ENCODE data around the gene FMR1NB. TPM values are rescaled to one million over a fixed set of nuclear protein-coding genes. Genes with fewer than 3 reads are reported as not detected.

FMR1NB gene
- total and polyA plus RNA-seq, 9 of the 15 experiments (the other 6 are each of a cell fraction or from before 2014, with no cell fraction given): 2.3 to 13.2 (median 5.1) TPM

GRCh38 chrX:148051973-148052372, 70.8 kb downstream of the FMR1NB start:
- intact Hi-C loops (cut with micrococcal nuclease) (no loop called here), in situ Hi-C loops (cut with MboI) (no loop called here)
- H3K36me3 ChIP-seq (ENCODE audit: control insufficient read depth, insufficient read depth, low read length): no peaks in the 10 kb centered on the region
- H3K4me3 ChIP-seq: no peak overlapping the region
- ChIA-PET CTCF (ENCODE audit: low intra/inter-chr PET ratio) (no interaction called here), POLR2A (no interaction called here)
- no peaks in the 10 kb centered on the region for H4K20me1 ChIP-seq (replicated peaks; ENCODE audit: control insufficient read depth, insufficient read depth, low read length)
- no peaks in the 10 kb centered on the region for H3K4me1 ChIP-seq (replicated peaks in 1 of 2; ENCODE audit: control insufficient read depth in 2 of 2, insufficient read depth in 2 of 2, low read length in 2 of 2)
- no peaks in the 10 kb centered on the region for H3K9me3 ChIP-seq (replicated peaks; ENCODE audit: control insufficient read depth, insufficient read depth, low read depth, low read length)
- H3K9me1 ChIP-seq (ENCODE audit: control insufficient read depth, insufficient read depth, low read length): no peaks in the 10 kb centered on the region
- BruUV-seq (replicated peaks): no TSS peak
- H3K79me2 ChIP-seq (ENCODE audit: control insufficient read depth, insufficient read depth, low read length): no peaks in the 10 kb centered on the region
- H3K27ac ChIP-seq (ENCODE audit: extremely low read depth, low read depth, low read length): no peak overlapping the region
- H3K9ac ChIP-seq (ENCODE audit: insufficient read depth in 1 of 2, low read depth in 2 of 2, low read length in 2 of 2): no peak overlapping the region
- no peaks in the 10 kb centered on the region for H3K27me3 ChIP-seq (ENCODE audit: control insufficient read depth in 2 of 2, insufficient read depth in 2 of 2, low read length in 2 of 2)
- FAIRE-seq (no peak), ATAC-seq (no peak), DNase-seq (ENCODE audit: extremely low read depth in 1 of 4, low spot score in 3 of 4) (no peak)
- no peak overlapping the region for H2AFZ ChIP-seq (ENCODE audit: low read depth, low read length)
- H3K4me2 ChIP-seq (ENCODE audit: insufficient read depth, low read length): no peak overlapping the region
- WGBS (ENCODE audit: insufficient coverage, low coverage, missing lambda C conversion rate): 4% methylated on average over 20 of the region's 35 CpGs
- TF ChIP-seq MYC (IDR thresholded peaks at IDR 0.05; ENCODE audit: low read depth, low read length): no peak
- no peak for TF ChIP-seq MYC (CRISPR knock-in tag; IDR thresholded peaks at IDR 0.05; ENCODE audit: borderline replicate concordance, low read depth)
- TF ChIP-seq RFX5 (IDR thresholded peaks at IDR 0.05; ENCODE audit: low read depth, low read length): no peak
- TF ChIP-seq POLR2AphosphoS5 (IDR thresholded peaks at IDR 0.05; ENCODE audit: control insufficient read depth, insufficient read depth, low read depth, low read length): no peak
- no peak for TF ChIP-seq EP300 (IDR thresholded peaks at IDR 0.05; ENCODE audit: low read length)
- no peak for TF ChIP-seq TEAD1 (CRISPR knock-in tag; IDR thresholded peaks at IDR 0.05)
- no peak for TF ChIP-seq RBFOX2 (IDR thresholded peaks at IDR 0.05; ENCODE audit: low read depth, low read length)
- TF ChIP-seq CTCF (IDR thresholded peaks at IDR 0.05 in 2 of 3, conservative IDR thresholded peaks at IDR 0.05 in 1 of 3; ENCODE audit: insufficient read depth in 2 of 3, low read depth in 1 of 3, low read length in 3 of 3): no peak
- no peak for TF ChIP-seq U2AF2 (optimal IDR thresholded peaks at IDR 0.05; ENCODE audit: low read depth, low read length)
- no peak for TF ChIP-seq OTX1 (CRISPR knock-in tag; IDR thresholded peaks at IDR 0.05)
- no peak for TF ChIP-seq E2F4 (CRISPR knock-in tag; IDR thresholded peaks at IDR 0.05; ENCODE audit: low read depth)
- no peak for TF ChIP-seq ZNF561 (CRISPR knock-in tag; conservative IDR thresholded peaks at IDR 0.05)
- no peak for TF ChIP-seq ZNF347 (CRISPR knock-in tag; IDR thresholded peaks at IDR 0.05; ENCODE audit: low read depth)
- no peak for TF ChIP-seq KHSRP (IDR thresholded peaks at IDR 0.05)
- no peak for TF ChIP-seq FOXJ2 (tag; IDR thresholded peaks at IDR 0.05)
- no peak for TF ChIP-seq SREBF2 (CRISPR knock-in tag; IDR thresholded peaks at IDR 0.05)
